Stimulated activated CD8-positive, alpha-beta memory T cell treated with anti-CD3 and anti-CD28 coated beads, Interleukin-4, amount 100 ng/mL, for 4 hours (primary cell): ENCODE measurements around the gene TCAP.
A peak's percentile ranks its signal among the peaks of the same experiment; 100 is the strongest.

Experiments
- DNase-seq, 2 donors: peaks; one replicate each; pipeline ENCODE4 v3.0.0-alpha.2; 2020; ENCODE audit warnings: low read depth in 2 of 2, low spot score in 1 of 2

Gene TCAP

DNA sequence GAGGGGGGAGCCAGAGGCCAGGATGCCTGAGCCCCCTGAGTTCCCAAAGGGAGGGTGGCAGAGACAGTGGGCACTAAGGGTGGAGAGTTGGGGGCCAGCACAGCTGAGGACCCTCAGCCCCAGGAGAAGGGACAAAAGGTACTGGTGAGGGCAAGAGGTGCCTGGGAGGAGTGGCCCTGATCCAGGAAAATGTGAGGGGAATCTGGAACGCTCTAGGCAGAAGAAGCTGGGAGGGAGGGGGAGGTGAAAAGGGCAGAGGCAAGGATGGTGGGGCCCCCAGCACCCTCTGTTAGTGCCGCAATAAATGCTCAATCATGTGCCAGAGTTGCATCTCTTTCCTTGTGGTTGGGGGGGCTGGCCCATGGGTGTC lies 1.1 kb downstream of the TCAP start:
- no peak for DNase-seq

DNA sequence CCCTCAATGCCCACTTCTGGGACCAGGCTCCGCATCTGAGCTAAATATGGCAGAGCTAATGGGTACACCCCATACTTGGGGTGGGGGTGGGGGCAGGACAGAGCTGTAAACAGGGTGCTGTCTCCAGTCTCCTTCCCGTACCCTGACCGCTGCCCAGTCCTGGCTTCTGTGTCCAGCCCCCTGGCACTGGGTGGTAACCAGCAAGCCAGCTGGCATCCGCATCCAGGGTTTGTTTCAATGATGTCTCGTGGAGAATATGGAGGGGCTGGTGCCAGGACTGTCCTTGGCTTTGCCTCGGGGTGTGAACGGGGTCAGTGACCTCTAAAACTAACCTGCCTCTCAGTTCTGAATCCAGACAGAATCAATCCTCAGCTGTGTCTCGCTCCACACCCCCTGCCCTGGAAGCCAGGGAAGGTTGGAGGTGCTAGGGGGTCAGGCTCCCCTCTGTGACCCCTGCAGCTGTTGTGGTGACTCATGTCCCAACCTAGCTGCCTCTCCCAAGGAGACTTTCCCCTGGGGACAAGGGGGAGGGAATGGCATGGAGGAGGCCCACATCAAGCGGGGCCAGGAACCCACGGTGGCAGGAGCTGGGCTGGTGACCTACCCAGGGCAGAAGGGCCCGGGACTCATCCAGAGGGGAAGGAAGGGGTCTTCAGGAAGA lies 1.6 kb downstream of the TCAP start:
- no peak for DNase-seq

DNA sequence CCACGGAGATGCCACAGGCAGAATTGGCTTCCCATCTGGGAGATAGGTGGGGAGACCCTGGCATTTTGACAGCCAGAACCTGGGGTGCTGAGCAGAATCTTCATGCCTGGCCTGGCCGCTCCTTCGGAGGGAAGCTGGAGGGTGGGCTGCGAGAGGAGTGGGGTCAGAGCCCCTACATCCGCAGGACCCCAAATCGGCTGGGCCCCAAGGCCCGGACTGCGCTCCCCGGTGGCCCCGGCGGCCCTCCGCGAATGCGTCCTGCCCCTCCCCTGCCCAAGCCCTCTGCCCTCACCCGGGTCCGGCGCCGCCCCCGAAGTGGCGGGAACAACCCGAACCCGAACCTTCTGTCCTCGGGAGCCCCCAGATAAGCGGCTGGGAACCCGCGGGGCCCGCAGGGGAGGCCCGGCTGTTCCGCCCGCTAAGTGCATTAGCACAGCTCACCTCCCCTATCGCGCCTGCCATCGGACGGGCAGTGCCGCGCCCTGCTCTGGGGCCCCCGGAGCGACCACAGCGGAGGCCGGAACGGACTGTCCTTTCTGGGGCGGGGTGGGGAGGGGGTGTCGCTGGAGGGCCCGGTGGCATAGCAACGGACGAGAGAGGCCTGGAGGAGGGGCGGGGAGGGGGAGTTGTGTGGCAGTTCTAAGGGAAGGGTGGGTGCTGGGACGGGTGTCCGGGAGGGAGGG lies 2.3 kb downstream of the TCAP start:
- no peak for DNase-seq

DNA sequence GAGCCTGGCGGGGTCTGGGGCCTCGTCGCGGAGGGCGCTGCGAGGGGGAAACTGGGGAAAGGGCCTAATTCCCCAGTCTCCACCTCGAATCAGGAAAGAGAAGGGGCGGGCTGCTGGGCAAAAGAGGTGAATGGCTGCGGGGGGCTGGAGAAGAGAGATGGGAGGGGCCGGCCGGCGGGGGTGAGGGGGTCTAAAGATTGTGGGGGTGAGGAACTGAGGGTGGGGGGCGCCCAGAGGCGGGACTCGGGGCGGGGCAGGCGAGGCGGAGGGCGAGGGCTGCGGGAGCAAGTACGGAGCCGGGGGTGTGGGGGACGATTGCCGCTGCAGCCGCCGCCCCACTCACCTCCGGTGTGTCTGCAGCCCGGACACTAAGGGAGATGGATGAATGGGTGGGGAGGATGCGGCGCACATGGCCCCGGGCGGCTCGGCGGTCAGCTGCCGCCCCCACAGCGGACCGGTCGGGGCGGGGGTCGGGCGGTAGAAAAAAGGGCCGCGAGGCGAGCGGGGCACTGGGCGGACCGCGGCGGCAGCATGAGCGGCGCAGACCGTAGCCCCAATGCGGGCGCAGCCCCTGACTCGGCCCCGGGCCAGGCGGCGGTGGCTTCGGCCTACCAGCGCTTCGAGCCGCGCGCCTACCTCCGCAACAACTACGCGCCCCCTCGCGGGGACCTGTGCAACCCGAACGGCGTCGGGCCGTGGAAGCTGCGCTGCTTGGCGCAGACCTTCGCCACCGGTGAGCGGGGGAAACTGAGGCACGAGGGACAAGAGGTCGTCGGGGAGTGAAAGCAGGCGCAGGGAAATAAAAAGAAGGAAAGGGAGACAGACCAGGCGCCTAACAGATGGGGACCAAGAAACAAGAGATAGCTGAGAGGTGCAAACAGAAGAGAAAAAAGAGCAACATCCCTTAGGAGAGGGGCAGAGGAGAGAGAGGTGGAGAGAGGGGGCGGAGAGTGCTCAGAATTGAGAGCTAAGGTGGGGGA lies 3.1 kb downstream of the TCAP start, which contains the start of gene PNMT:
Gene PNMT, plus strand, starts transcription at position 509 of the 980 bp plus-strand sequence. Its CDS starts 23 bp downstream, at position 532.
- peak in 1 of 2 donors; percentile 40 for DNase-seq

DNA sequence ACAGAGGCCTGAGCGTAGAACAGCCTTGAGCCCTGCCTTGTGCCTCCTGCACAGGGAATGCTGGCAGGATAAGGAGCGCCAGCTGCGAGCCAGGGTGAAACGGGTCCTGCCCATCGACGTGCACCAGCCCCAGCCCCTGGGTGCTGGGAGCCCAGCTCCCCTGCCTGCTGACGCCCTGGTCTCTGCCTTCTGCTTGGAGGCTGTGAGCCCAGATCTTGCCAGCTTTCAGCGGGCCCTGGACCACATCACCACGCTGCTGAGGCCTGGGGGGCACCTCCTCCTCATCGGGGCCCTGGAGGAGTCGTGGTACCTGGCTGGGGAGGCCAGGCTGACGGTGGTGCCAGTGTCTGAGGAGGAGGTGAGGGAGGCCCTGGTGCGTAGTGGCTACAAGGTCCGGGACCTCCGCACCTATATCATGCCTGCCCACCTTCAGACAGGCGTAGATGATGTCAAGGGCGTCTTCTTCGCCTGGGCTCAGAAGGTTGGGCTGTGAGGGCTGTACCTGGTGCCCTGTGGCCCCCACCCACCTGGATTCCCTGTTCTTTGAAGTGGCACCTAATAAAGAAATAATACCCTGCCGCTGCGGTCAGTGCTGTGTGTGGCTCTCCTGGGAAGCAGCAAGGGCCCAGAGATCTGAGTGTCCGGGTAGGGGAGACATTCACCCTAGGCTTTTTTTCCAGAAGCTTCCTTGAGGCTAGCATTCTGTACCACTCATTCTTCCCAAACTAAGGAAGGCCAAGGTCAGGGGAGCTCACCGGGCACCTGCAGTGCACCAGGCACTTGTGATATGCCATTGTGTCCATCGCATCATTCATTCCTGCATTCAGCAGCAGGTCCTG lies 5.0 kb downstream of the TCAP start:
- no peak for DNase-seq

DNA sequence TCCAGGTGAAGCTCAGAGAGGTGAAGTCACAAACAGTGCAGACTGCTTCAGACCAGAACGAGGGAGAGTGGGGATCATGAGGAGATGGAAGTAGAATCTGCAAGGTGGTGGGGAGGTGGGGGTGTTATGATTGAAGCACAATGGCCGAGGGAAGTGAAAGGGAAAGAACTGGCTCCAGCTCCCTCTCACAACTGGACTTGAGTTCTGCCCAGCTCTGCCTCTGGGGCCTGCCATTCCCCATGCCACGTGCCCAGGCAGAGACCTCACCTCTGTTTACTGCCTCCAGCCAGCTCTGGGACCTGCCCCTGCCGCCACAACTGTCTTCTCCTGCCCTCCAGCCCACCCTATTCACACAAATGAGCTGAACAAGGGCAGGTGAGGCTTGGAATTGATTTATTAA lies 5.6 kb downstream of the TCAP start:
- DNase-seq = no peak

DNA sequence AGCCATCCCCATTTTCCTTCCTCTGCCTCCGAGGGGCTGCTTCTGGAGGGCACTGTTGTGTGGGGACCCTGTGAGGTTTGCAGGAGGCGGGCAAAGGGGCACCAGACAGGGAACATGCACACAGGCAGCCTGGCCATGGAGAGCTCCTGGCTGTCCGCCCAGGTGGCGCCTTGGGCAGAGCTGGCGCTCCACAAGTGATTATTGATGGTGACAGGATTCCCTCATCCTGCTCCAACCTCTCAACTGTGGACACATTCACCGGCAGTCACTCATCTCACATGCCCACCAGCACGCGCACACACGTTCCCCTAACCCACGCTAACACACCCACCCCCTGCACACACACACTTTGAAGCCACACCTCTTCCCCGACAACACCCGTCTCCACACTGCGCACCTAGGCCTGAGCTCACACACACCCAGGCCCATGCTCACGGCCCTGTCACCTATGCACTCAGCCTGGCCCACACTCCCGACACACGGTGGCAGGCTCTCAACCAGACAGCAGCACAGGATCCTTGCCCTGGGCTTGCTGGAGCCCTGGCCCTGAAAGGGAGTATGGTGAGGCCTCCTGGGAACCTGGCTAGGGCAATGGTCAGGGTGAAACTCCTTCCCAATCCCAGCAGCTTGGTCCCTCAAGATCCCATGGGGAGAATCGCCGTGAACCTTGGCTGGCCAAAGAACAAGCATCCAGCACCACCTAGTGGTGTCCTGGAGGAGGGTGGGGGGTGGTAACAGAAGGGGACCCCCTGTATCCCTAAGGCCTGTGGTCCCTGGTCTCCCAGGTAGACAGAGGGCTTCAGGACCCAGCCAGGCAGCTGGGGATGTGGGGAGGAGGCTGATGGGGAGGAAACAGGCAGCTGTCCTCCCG lies 6.7 kb downstream of the TCAP start:
- no peak for DNase-seq

DNA sequence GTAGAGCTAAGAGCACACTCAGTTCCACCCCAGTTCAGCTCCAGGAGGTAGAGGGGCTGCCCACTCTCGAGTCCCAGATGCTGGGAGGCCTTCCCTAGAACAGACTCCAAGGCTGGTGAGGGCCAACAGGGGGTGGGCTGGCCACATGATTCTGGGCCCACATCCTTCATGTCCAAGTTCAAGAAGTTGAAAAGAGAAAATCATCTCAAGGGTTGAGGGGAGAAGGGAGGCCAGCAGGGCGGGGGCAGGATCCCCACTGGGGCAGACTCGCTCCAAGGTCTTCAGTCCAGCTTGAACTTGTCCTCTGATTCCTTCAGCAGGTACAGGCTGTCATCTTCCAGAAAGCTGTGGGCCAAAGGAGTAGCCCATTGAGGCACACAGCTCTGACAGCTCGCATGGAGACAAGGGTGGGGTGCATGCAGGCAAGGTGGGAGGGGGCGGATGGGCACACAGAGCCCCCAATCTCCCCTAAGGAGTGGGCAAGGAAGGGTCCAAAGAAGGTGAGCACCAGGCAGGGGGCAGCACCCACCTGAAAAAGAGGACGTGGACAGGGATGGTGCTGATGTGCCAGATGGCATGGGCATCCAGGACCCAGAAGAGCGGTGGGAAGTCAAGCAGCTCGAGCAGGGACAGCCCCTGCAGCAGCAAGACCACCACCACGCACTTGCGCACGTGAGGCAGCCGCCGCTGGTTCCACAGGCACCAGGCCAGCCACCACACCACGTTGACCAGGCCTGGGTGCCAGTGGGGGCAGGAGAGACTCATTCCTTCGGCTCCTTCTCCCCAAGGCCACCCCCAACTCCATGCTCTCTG lies 7.6 kb downstream of the TCAP start:
- DNase-seq = no peak

DNA sequence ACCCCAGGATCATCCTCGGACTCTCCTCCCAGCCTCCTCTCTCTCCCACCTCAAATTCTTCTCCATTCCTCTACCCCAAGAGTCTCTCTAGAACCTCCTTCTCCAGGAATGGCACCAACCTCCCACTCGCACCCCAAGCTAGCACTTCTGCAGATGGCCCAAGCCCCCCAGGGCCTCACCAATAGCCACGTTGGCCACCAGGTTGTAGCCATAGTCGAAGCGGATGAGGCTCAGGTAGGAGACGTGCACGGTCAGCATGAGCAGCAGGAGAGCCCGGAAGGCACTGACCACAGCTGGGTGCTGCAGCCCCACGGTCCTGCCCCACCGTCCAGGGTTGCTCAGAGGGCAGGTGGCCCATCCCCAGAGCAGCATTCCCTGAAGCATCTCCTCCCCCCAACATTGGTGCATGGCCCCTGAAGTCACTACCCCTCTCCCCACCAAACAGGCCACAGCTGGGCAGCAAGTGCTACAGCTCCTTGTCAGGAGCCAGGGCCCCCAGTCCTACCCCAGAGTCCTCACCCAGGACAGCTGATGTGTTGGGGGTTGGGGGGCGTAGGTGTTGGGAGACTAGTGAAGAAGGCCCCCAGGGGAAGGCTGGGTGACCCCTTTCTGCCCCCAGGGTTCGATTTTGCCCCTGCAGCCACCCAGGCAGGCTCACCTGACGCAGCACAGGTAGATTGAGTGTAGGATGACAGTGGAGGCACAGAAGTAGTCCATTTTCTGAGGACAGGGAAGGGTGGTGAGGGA lies 8.4 kb downstream of the TCAP start:
- DNase-seq = no peak

DNA sequence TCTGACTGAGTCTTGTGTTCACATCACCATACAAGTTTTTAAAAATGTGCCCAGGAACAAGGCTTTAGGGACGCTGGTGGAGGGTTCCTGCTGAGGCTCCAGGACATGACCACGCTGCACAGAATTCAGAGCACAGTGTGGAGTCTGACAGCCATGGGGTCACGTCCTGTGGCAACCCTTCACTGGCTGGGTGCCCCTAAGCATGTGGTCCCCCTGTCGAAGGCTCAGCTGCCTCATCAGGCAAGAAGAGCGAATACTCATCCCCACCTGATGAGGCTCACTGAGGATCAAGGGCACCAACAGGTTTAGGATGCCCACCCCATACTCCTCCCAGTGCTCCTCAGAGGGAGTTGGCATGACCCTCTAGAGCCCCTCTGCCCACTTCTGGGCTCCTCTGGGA lies 9.0 kb downstream of the TCAP start:
- no peak for DNase-seq

DNA sequence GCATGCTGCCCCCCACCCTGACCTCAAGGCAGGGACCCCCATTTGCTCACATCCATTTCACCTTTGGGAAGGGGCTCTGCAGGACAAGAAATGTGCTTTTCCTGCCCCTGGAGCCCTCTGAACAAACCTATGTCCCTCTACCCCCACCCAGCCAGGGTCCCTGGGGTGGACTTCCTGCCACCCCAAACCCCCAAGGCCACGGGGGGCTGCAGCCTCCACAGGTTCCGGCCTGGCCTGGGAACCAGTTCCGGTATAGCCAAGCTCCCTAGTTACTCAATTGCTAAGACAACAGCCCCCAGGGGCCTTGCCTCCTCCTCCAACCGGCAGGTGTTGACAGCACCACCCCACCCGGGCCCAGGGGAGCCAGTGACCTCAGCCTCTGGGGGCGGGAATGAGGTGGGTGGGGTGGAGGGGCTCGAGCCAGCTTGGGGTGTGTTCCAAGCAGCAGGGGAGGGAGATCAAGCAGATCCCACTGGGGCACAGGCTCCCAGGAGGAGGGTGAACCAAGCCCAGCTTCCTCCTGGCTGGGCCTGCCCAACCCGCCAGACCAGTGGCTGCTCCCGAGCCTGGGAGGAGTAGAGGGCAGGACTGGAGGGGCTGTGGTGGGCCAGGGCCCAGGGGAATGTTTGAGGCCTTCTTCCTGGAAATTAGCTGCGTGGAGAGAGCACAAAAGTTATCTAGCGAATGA lies 9.7 kb downstream of the TCAP start:
- no peak for DNase-seq

DNA sequence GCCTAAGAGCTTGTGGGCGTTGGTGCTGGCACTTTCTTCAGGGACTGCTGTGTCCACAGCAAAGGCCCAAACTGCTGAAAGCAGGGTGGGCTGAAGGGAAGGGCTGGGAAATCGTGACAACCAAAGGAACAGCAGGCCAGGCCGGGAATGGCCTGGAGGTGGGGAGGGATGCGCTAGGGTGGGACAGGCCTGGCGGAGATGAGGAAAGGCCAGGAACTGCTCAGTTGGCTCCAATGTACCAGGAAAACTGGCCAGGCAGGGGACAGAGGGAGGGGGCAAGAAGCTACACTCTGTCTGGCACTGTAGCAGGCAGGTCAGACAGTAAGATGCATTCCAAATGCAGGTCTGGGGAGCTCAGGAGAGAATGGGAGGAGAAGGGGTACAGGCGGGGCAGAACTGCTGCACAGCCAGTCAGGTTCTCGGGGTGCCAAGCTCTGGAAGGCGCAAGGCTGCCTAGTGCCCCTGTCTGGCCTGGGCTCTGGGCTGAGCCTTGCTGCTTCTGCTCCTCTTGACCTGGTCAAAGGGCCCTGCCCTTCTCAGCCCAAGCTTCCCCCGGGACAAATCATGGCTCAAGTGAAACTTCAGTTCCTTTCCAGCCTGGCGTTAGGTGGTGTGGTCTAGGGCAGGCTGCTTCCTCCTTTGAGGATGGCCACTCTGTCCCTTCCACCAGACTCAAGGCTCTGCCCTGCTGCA lies 10.4 kb downstream of the TCAP start:
- DNase-seq = no peak

DNA sequence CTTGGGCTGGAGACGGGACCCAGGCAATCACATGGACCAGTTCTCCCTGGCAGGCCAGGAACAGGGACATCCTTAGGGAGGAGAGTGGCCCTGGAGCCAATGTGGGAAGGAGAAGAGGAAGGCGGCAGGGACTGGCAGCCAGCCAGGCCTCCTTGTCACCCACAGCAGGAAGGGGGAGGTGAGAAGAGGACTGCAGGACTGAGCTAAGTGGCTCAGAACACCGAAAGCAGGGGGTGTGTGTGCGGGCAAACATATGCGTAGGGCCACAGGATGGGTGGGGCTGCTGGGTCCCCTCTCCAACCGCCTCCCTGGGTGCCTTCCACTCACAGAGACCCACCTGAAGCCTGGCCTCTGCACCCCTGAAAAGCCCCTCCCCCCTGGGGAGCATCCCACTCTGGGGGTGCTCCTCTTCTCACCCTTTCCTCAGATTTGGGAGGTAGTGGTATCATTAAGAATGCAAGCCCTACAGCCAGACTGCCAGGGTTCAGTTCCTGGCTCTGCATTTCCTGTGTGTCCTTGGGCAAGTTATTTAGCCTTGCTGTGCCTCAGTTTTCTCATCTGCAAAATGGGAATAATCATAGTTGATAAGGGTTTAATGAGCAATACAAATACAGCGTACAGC lies 11.2 kb downstream of the TCAP start:
- DNase-seq = no peak

DNA sequence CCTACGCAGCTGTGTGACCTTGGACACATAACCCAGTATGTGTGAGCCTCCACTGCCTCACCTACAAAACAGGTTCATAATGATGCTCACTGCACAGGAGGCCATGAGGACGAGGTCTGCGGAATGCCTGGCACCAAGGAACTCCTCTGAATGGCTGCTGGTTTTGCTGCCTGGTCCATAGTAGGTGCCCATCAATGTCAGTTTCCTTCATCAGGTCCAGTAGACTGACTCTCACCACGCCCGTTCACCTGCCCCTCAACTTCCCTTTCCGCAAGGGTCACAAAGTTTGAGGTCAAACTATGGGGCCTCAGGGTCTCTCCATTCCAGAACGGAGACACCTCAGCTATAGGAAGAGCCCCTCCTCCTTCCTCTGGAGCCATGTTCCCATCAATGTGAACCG lies 11.9 kb downstream of the TCAP start:
- no peak for DNase-seq

DNA sequence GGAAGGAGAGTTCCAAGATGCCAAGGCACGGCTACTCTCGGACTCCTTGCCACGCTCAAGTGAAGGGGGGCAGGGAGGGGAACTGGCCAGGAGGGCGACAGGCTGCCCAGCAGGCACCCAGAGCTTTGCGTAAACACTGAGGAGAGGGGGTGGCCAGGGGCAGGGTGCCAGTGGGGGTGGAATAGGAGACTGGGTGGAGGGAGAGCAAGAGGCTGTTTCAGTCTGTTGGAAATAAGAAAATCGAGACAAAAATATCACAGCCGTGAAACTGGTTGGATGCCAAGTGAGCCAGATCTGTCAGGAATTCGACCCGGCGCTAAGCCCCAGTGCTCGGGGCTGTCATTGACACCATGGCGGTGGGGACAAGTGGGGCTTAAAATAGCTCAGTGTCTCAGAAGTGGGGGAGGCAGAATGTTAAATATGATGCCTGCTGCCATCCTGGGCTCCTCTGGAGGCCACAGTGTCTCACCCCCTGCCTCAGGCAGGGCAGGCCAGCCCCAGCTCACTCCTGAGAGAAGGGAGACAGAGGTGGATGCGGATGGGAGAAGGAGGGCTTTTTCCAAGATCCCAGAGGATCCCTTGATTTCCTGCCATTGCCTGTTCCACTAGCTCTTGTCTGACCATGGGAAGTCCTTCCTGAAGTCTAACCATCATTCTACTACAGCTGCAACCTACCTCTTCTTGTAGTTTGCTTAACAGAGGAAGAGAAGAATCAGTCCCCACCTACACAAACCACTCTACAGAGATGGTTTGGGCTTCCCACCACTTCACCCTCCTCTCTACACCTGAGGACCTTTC lies 12.6 kb downstream of the TCAP start:
- DNase-seq = no peak
